HL-60 (cell line): ENCODE data around the gene UBP1.

Experiments used
- POLR2AphosphoS5 ChIP-seq: IDR thresholded peaks from 2 replicates; pipeline ENCODE4 v1.6.1; 2012; ENCODE audit warnings: low read depth
- TF ChIP-seq, protein P1 (sequence below): IDR thresholded peaks from one replicate; pipeline ENCODE4 v1.5.1; 2011; ENCODE audit warnings: low read length, control low read depth, inconsistent platforms; ENCODE audit not compliant: insufficient read depth

- TF ChIP-seq, protein P1, sequence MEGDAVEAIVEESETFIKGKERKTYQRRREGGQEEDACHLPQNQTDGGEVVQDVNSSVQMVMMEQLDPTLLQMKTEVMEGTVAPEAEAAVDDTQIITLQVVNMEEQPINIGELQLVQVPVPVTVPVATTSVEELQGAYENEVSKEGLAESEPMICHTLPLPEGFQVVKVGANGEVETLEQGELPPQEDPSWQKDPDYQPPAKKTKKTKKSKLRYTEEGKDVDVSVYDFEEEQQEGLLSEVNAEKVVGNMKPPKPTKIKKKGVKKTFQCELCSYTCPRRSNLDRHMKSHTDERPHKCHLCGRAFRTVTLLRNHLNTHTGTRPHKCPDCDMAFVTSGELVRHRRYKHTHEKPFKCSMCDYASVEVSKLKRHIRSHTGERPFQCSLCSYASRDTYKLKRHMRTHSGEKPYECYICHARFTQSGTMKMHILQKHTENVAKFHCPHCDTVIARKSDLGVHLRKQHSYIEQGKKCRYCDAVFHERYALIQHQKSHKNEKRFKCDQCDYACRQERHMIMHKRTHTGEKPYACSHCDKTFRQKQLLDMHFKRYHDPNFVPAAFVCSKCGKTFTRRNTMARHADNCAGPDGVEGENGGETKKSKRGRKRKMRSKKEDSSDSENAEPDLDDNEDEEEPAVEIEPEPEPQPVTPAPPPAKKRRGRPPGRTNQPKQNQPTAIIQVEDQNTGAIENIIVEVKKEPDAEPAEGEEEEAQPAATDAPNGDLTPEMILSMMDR, result no peak
- TF ChIP-seq POLR2AphosphoS5, result no peak
These were observed 62.7 kb downstream of the UBP1 start for GRCh38 chr3:33377489-33377888.
